ENCODE data around the gene SLC25A48. TPM values are rescaled to one million over a fixed set of nuclear protein-coding genes. Genes with fewer than 3 reads are reported as not detected.

Gene SLC25A48
- polyA plus RNA-seq, 2 donors = 0.24 to 1.2 TPM

- 70% methylated on average over 3 of the region's 3 CpGs for WGBS, 2 donors
- no peaks in the 10 kb centered on the region for H3K27me3 ChIP-seq (ENCODE audit: control insufficient read depth in 1 of 2, insufficient read depth in 2 of 2, low read length in 2 of 2)
- H3K27ac ChIP-seq (ENCODE audit: low read depth in 2 of 2, low read length in 1 of 2) = no peak overlapping the region
- no peaks in the 10 kb centered on the region for H3K4me1 ChIP-seq (ENCODE audit: control insufficient read depth in 2 of 2, insufficient read depth in 2 of 2, low read length in 1 of 2)
- no peak overlapping the region for H3K4me3 ChIP-seq (ENCODE audit: low read depth in 1 of 2, low read length in 2 of 2)
- no peaks in the 10 kb centered on the region for H3K9me3 ChIP-seq (ENCODE audit: control insufficient read depth in 2 of 2, insufficient read depth in 1 of 2, low read depth in 1 of 2, low read length in 1 of 2)
- H3K36me3 ChIP-seq (ENCODE audit: control insufficient read depth in 2 of 2, insufficient read depth in 2 of 2, low read length in 1 of 2) = no peaks in the 10 kb centered on the region
These were observed 65.8 kb downstream of the SLC25A48 start for GRCh38 chr5:135900276-135900675.

DNA sequence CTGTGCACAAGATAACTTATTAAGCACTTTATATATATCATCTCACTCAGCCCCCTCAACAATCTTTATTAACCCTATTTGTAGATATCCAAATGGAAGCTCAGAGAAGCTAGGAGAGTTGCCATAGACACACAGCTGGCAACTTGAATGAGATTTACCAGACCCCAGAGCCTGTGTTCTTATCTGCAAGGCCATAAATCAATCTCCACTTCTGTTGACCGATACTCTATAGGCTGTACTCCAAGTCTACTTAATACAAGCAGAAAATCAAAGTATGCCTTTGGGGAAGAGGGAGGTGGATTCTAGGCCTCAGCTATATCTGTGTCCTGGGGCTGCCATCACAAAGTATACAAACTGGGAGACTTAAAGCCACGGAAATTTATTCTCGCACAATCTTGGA, 67.2 kb downstream of the SLC25A48 start:
- Histone ChIP-seq H3K4me1 (ENCODE audit: control insufficient read depth in 2 of 2, insufficient read depth in 2 of 2, low read length in 1 of 2) (no peaks in the 10 kb centered on the region), H3K4me3 (ENCODE audit: low read depth in 1 of 2, low read length in 2 of 2) (no peak overlapping the region), H3K27me3 (ENCODE audit: control insufficient read depth in 1 of 2, insufficient read depth in 2 of 2, low read length in 2 of 2) (no peaks in the 10 kb centered on the region), H3K9me3 (ENCODE audit: control insufficient read depth in 2 of 2, insufficient read depth in 1 of 2, low read depth in 1 of 2, low read length in 1 of 2) (no peaks in the 10 kb centered on the region), H3K27ac (ENCODE audit: low read depth in 2 of 2, low read length in 1 of 2) (no peak overlapping the region), H3K36me3 (ENCODE audit: control insufficient read depth in 2 of 2, insufficient read depth in 2 of 2, low read length in 1 of 2) (no peaks in the 10 kb centered on the region)
- WGBS, 2 donors = 34 to 47% methylated on average over 3 of the region's 3 CpGs

DNA sequence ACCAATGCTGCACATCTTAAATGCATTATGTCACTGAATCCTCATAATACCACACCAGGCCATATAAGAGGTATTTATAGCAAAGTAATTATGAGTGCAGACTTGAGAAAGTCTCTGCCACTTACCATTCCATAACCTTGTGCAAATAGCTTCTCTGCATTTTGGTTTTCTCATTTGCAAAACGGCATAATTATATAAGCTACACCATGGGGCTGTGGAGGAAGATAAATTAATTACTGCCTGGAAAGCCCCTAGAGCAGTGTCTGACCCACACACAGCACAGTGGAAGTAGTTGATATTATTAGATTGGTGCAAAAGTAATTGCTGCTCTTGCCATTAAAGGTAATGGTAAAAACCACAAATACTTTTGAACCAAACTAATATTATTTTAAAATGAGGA, 70.7 kb downstream of the SLC25A48 start:
- Histone ChIP-seq H3K9me3 (ENCODE audit: control insufficient read depth in 2 of 2, insufficient read depth in 1 of 2, low read depth in 1 of 2, low read length in 1 of 2) (no peaks in the 10 kb centered on the region), H3K4me3 (ENCODE audit: low read depth in 1 of 2, low read length in 2 of 2) (no peak overlapping the region), H3K27ac (ENCODE audit: low read depth in 2 of 2, low read length in 1 of 2) (no peak overlapping the region), H3K4me1 (ENCODE audit: control insufficient read depth in 2 of 2, insufficient read depth in 2 of 2, low read length in 1 of 2) (no peaks in the 10 kb centered on the region), H3K36me3 (ENCODE audit: control insufficient read depth in 2 of 2, insufficient read depth in 2 of 2, low read length in 1 of 2) (no peaks in the 10 kb centered on the region), H3K27me3 (ENCODE audit: control insufficient read depth in 1 of 2, insufficient read depth in 2 of 2, low read length in 2 of 2) (peaks cover 0 to 10% of the 10 kb centered on the region in 2 donors)
- 62 to 68% methylated on average over 1 of the region's 1 CpG for WGBS, 2 donors

GRCh38 chr5:135913713-135914626, 79.5 kb downstream of the SLC25A48 start:
- WGBS, 2 donors = 60 to 65% methylated on average over 4 of the region's 4 CpGs

GRCh38 chr5:135915466-135916001, 81.1 kb downstream of the SLC25A48 start:
- Histone ChIP-seq H3K27me3 (ENCODE audit: control insufficient read depth in 1 of 2, insufficient read depth in 2 of 2, low read length in 2 of 2) (peaks cover 0 to 11% of the 10 kb centered on the region in 2 donors), H3K9me3 (ENCODE audit: control insufficient read depth in 2 of 2, insufficient read depth in 1 of 2, low read depth in 1 of 2, low read length in 1 of 2) (no peaks in the 10 kb centered on the region), H3K4me1 (ENCODE audit: control insufficient read depth in 2 of 2, insufficient read depth in 2 of 2, low read length in 1 of 2) (no peaks in the 10 kb centered on the region), H3K27ac (ENCODE audit: low read depth in 2 of 2, low read length in 1 of 2) (no peak overlapping the region), H3K4me3 (ENCODE audit: low read depth in 1 of 2, low read length in 2 of 2) (no peak overlapping the region), H3K36me3 (ENCODE audit: control insufficient read depth in 2 of 2, insufficient read depth in 2 of 2, low read length in 1 of 2) (no peaks in the 10 kb centered on the region)
- 90 to 96% methylated on average over 5 of the region's 5 CpGs for WGBS, 2 donors

More at GRCh38 chr5:135913713-135914626, 79.5 kb downstream of the SLC25A48 start:
- Histone ChIP-seq H3K9me3 (ENCODE audit: control insufficient read depth in 2 of 2, insufficient read depth in 1 of 2, low read depth in 1 of 2, low read length in 1 of 2) (no peaks in the 10 kb centered on the region), H3K27ac (ENCODE audit: low read depth in 2 of 2, low read length in 1 of 2) (no peak overlapping the region), H3K4me3 (ENCODE audit: low read depth in 1 of 2, low read length in 2 of 2) (no peak overlapping the region), H3K36me3 (ENCODE audit: control insufficient read depth in 2 of 2, insufficient read depth in 2 of 2, low read length in 1 of 2) (no peaks in the 10 kb centered on the region), H3K4me1 (ENCODE audit: control insufficient read depth in 2 of 2, insufficient read depth in 2 of 2, low read length in 1 of 2) (no peaks in the 10 kb centered on the region), H3K27me3 (ENCODE audit: control insufficient read depth in 1 of 2, insufficient read depth in 2 of 2, low read length in 2 of 2) (peaks cover 0 to 16% of the 10 kb centered on the region in 2 donors)

- Histone ChIP-seq H3K27ac (ENCODE audit: low read depth in 2 of 2, low read length in 1 of 2) (no peak overlapping the region), H3K4me3 (ENCODE audit: low read depth in 1 of 2, low read length in 2 of 2) (no peak overlapping the region), H3K36me3 (ENCODE audit: control insufficient read depth in 2 of 2, insufficient read depth in 2 of 2, low read length in 1 of 2) (no peaks in the 10 kb centered on the region), H3K4me1 (ENCODE audit: control insufficient read depth in 2 of 2, insufficient read depth in 2 of 2, low read length in 1 of 2) (no peaks in the 10 kb centered on the region), H3K9me3 (ENCODE audit: control insufficient read depth in 2 of 2, insufficient read depth in 1 of 2, low read depth in 1 of 2, low read length in 1 of 2) (no peaks in the 10 kb centered on the region), H3K27me3 (ENCODE audit: control insufficient read depth in 1 of 2, insufficient read depth in 2 of 2, low read length in 2 of 2) (peaks cover 0 to 11% of the 10 kb centered on the region in 2 donors)
- 70 to 75% methylated on average over 8 of the region's 8 CpGs for WGBS, 2 donors
These were observed 82.3 kb downstream of the SLC25A48 start for GRCh38 chr5:135916638-135917263.

- WGBS, 2 donors = 65 to 73% methylated on average over 3 of the region's 3 CpGs
These were observed 85.7 kb downstream of the SLC25A48 start for GRCh38 chr5:135920199-135920598.

GRCh38 chr5:135921388-135921787, 86.9 kb downstream of the SLC25A48 start:
- H3K27me3 ChIP-seq (ENCODE audit: control insufficient read depth in 1 of 2, insufficient read depth in 2 of 2, low read length in 2 of 2) = peaks cover 0 to 3% of the 10 kb centered on the region in 2 donors

More at GRCh38 chr5:135920199-135920598, 85.7 kb downstream of the SLC25A48 start:
- H3K36me3 ChIP-seq (ENCODE audit: control insufficient read depth in 2 of 2, insufficient read depth in 2 of 2, low read length in 1 of 2) = no peaks in the 10 kb centered on the region
- no peak overlapping the region for H3K27ac ChIP-seq (ENCODE audit: low read depth in 2 of 2, low read length in 1 of 2)
- no peaks in the 10 kb centered on the region for H3K9me3 ChIP-seq (ENCODE audit: control insufficient read depth in 2 of 2, insufficient read depth in 1 of 2, low read depth in 1 of 2, low read length in 1 of 2)
- H3K27me3 ChIP-seq (ENCODE audit: control insufficient read depth in 1 of 2, insufficient read depth in 2 of 2, low read length in 2 of 2) = peaks cover 0 to 6% of the 10 kb centered on the region in 2 donors
- H3K4me1 ChIP-seq (ENCODE audit: control insufficient read depth in 2 of 2, insufficient read depth in 2 of 2, low read length in 1 of 2) = no peaks in the 10 kb centered on the region
- no peak overlapping the region for H3K4me3 ChIP-seq (ENCODE audit: low read depth in 1 of 2, low read length in 2 of 2)

GRCh38 chr5:135930029-135930948, 95.8 kb downstream of the SLC25A48 start:
- Histone ChIP-seq H3K27me3 (ENCODE audit: control insufficient read depth in 1 of 2, insufficient read depth in 2 of 2, low read length in 2 of 2) (peaks cover 6% of the 10 kb centered on the region in 2 donors), H3K27ac (ENCODE audit: low read depth in 2 of 2, low read length in 1 of 2) (no peak overlapping the region), H3K36me3 (ENCODE audit: control insufficient read depth in 2 of 2, insufficient read depth in 2 of 2, low read length in 1 of 2) (no peaks in the 10 kb centered on the region), H3K4me1 (ENCODE audit: control insufficient read depth in 2 of 2, insufficient read depth in 2 of 2, low read length in 1 of 2) (peaks cover 5 to 7% of the 10 kb centered on the region in 2 donors), H3K9me3 (ENCODE audit: control insufficient read depth in 2 of 2, insufficient read depth in 1 of 2, low read depth in 1 of 2, low read length in 1 of 2) (no peaks in the 10 kb centered on the region), H3K4me3 (ENCODE audit: low read depth in 1 of 2, low read length in 2 of 2) (peak overlapping the region; percentile 29 to 47)
- 5% methylated on average over 76 to 99 of the region's 99 CpGs for WGBS, 2 donors

More at GRCh38 chr5:135921388-135921787, 86.9 kb downstream of the SLC25A48 start:
- Histone ChIP-seq H3K4me1 (ENCODE audit: control insufficient read depth in 2 of 2, insufficient read depth in 2 of 2, low read length in 1 of 2) (no peaks in the 10 kb centered on the region), H3K9me3 (ENCODE audit: control insufficient read depth in 2 of 2, insufficient read depth in 1 of 2, low read depth in 1 of 2, low read length in 1 of 2) (no peaks in the 10 kb centered on the region), H3K4me3 (ENCODE audit: low read depth in 1 of 2, low read length in 2 of 2) (no peak overlapping the region), H3K36me3 (ENCODE audit: control insufficient read depth in 2 of 2, insufficient read depth in 2 of 2, low read length in 1 of 2) (no peaks in the 10 kb centered on the region), H3K27ac (ENCODE audit: low read depth in 2 of 2, low read length in 1 of 2) (no peak overlapping the region)
- 30 to 32% methylated on average over 1 of the region's 1 CpG for whole genome bisulfite sequencing, 2 donors
